Mononuclear cell (primary cell): ENCODE results near the gene SATB2. TPM values are rescaled to one million over a fixed set of nuclear protein-coding genes. Genes with fewer than 3 reads are reported as not detected.

Experiments used
- H3K27me3 ChIP-seq: 2 replicates; pipeline ENCODE4 v1.6.0; 2011; ENCODE audit warnings: low read length, control low read depth; ENCODE audit not compliant: insufficient read depth
- H3K4me1 ChIP-seq: 2 replicates; pipeline ENCODE4 v1.5.1; 2011; ENCODE audit warnings: mild to moderate bottlenecking, low read length, control low read depth; ENCODE audit not compliant: insufficient read depth
- H3K4me3 ChIP-seq: 2 replicates; pipeline ENCODE4 v1.5.1; 2011; ENCODE audit warnings: mild to moderate bottlenecking, low read length, moderate library complexity
- H3K9me3 ChIP-seq: 2 replicates; pipeline ENCODE4 v1.5.1; 2011; ENCODE audit warnings: low read depth, mild to moderate bottlenecking, control low read depth, low read length
- total RNA-seq: library from RNA; depleted of rRNA; stranded (reverse); fragments of >200 nt; gene quantifications from one replicate; pipeline ENCODE4 v1.2.3, GENCODE V29; 2012

Gene SATB2
- total RNA-seq, 1 donor = 0.73 TPM

GRCh38 chr2:199414001-199414400 lies 43.7 kb downstream of the SATB2 start:
- Histone ChIP-seq H3K9me3 (no peaks in the 10 kb centered on the region), H3K27me3 (no peaks in the 10 kb centered on the region), H3K4me1 (no peaks in the 10 kb centered on the region), H3K4me3 (no peak overlapping the region)

DNA sequence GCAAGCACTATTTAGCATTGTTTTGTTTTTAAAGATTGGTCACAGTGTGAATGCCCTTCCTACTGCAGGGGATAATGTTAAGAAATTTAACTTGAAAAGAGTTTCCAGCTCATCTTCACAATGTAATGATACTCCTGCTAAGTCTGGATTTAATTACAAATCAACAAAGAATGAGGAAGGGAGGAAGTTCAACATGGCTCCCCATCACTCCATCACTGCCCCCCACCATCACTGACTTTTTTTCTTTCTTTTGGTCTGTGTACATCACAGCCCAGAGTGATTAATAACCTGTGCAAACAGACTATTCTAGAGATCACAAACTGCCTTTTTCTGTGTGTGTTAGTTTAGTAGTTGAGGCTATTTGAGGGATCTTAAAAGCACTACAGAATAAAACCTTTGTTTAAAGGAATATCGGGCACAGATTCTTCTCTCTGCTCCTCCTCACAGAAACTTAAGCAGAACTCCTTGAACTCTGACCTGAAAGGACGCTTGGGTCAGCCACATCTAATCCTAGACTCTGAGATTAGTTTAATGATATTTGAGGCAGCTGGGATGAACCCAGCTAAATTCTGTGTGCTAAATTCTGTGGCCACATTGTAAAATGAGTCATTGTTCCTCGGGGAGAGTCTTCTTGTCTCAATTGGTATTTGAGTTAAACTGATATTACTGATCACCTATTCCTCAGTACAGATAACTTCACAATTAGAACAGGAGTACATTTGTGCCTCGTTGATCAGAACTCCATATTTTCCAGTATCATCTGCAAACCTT lies 47.8 kb downstream of the SATB2 start:
- Histone ChIP-seq H3K27me3 (peaks cover 3% of the 10 kb centered on the region), H3K4me1 (no peaks in the 10 kb centered on the region), H3K9me3 (no peaks in the 10 kb centered on the region), H3K4me3 (no peak overlapping the region)

DNA sequence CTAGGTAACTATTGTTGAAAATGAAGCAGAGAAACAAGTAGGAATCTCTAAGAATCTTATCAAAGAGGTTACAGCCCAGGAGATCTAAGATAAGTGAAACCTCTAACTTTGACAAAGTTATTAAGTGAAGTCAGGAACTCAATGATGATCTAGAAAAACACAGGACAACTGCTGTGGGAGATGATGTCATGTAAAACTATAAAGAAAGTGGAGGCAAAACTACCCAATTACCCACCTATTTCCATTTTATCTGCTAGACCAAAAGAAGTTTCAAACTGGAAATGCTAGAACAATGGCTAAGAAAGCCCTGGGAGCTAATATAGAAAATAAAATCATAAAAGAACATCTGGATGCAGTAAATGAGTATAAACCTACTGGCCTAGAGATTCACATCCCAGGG lies 50.3 kb downstream of the SATB2 start:
- H3K27me3 ChIP-seq = peaks cover 3% of the 10 kb centered on the region
- no peaks in the 10 kb centered on the region for H3K4me1 ChIP-seq
- no peaks in the 10 kb centered on the region for H3K9me3 ChIP-seq
- no peak overlapping the region for H3K4me3 ChIP-seq

DNA sequence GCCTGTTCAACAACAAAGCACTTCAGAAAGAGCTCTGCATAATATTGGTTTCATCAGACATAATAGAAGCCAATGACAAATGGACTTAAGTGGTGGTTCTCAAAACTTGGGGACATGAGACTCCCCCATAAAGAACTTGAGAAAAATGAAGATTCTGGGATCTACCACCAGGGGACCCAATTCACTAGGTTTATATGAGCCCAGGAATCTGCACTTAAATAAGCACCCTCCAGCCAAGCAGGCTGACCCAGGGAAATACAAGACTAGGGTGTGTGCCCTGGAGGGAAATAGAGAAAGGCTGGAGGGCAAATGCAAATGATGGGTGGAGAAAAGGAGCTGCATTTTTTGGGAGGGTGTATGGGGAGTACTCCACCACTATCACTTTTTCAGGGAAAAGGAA lies 52.5 kb downstream of the SATB2 start:
- H3K4me3 ChIP-seq = no peak overlapping the region
- H3K4me1 ChIP-seq = no peaks in the 10 kb centered on the region
- H3K27me3 ChIP-seq = peaks cover 3% of the 10 kb centered on the region
- no peaks in the 10 kb centered on the region for H3K9me3 ChIP-seq

GRCh38 chr2:199404841-199405240 lies 52.9 kb downstream of the SATB2 start:
- no peaks in the 10 kb centered on the region for H3K9me3 ChIP-seq

DNA sequence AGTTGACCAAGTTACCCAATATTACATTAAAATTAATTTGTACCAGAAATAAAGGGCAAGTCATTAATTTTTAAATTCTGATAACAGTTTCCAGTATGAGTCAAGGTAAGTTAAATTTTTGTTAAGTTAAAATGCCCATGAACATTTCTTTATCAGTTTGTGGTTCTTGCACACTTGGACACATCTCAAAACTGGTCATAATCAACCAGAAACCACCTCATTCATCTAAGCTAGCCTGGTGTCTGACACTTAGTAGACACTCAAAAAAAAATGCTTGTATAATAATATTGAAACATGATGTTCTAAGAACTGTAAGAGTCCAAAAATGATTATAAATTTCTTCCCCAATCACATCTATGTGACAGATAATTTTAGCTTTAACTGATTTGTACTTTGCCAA lies 62.4 kb downstream of the SATB2 start:
- no peaks in the 10 kb centered on the region for H3K9me3 ChIP-seq
- no peaks in the 10 kb centered on the region for H3K4me1 ChIP-seq
- H3K27me3 ChIP-seq = peaks cover 8% of the 10 kb centered on the region
- no peak overlapping the region for H3K4me3 ChIP-seq

More at GRCh38 chr2:199404841-199405240, 52.9 kb downstream of the SATB2 start:
- Histone ChIP-seq H3K4me1 (no peaks in the 10 kb centered on the region), H3K27me3 (peaks cover 3% of the 10 kb centered on the region), H3K4me3 (no peak overlapping the region)

GRCh38 chr2:199392363-199392762 lies 65.4 kb downstream of the SATB2 start:
- no peaks in the 10 kb centered on the region for H3K9me3 ChIP-seq
- H3K4me3 ChIP-seq = no peak overlapping the region
- peaks cover 12% of the 10 kb centered on the region for H3K27me3 ChIP-seq
- no peaks in the 10 kb centered on the region for H3K4me1 ChIP-seq

DNA sequence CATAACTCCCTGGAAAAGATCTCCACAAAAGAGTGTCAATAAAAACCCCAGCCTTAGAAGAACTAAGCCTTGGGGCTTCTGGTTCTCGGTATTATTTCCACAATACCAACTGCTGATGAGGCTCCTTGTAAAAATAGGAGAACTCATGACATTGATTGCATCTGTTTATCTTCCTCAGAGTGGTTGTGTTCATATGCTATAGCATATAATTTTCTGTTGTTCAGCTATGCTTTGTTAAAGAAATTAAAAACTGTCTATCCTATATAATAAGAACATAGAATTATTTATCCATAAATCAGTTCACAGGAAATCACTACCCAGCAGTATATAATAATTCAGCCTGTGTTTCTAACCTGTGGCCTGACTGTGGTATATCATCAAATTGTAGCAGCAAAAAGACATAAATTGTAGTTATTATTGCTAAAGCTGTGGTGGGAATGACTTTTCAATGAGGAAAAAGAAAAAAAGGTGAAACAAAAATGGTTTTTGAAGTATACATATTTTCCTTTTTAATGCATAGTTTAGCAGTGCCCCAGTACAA lies 68.9 kb downstream of the SATB2 start:
- Histone ChIP-seq H3K27me3 (peaks cover 7% of the 10 kb centered on the region), H3K4me1 (no peaks in the 10 kb centered on the region), H3K9me3 (no peaks in the 10 kb centered on the region), H3K4me3 (no peak overlapping the region)

- H3K4me1 ChIP-seq = no peaks in the 10 kb centered on the region
- no peaks in the 10 kb centered on the region for H3K9me3 ChIP-seq
- H3K27me3 ChIP-seq = peaks cover 23% of the 10 kb centered on the region
- no peak overlapping the region for H3K4me3 ChIP-seq
Observed at GRCh38 chr2:199384043-199384442, 73.7 kb downstream of the SATB2 start.

GRCh38 chr2:199383021-199383420 lies 74.7 kb downstream of the SATB2 start:
- Histone ChIP-seq H3K27me3 (peaks cover 20% of the 10 kb centered on the region), H3K4me1 (no peaks in the 10 kb centered on the region), H3K9me3 (no peaks in the 10 kb centered on the region), H3K4me3 (no peak overlapping the region)

- no peak overlapping the region for H3K4me3 ChIP-seq
- no peaks in the 10 kb centered on the region for H3K9me3 ChIP-seq
- H3K4me1 ChIP-seq = no peaks in the 10 kb centered on the region
- peaks cover 20% of the 10 kb centered on the region for H3K27me3 ChIP-seq
Observed at GRCh38 chr2:199382091-199382490, 75.6 kb downstream of the SATB2 start.

DNA sequence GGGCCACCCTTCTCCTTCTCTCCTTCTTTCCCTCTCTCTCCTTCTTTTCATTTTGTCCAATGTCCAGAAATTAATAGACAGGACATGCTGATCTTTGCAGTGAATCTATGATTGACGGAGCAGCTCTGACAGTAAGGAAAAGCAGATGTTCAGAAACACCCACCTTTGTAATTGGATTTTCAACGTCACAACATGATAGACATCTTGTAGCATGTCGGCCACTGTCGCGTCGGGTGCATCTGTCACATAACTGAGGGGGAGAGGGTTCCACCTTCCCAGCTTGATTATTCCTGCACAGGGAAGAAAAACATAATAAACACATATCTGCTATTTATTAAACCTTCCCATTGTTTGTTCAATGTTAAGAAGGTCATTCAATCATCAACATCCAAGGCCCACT lies 76.2 kb downstream of the SATB2 start:
- peaks cover 20% of the 10 kb centered on the region for H3K27me3 ChIP-seq
- H3K4me3 ChIP-seq = no peak overlapping the region
- no peaks in the 10 kb centered on the region for H3K4me1 ChIP-seq
- no peaks in the 10 kb centered on the region for H3K9me3 ChIP-seq

DNA sequence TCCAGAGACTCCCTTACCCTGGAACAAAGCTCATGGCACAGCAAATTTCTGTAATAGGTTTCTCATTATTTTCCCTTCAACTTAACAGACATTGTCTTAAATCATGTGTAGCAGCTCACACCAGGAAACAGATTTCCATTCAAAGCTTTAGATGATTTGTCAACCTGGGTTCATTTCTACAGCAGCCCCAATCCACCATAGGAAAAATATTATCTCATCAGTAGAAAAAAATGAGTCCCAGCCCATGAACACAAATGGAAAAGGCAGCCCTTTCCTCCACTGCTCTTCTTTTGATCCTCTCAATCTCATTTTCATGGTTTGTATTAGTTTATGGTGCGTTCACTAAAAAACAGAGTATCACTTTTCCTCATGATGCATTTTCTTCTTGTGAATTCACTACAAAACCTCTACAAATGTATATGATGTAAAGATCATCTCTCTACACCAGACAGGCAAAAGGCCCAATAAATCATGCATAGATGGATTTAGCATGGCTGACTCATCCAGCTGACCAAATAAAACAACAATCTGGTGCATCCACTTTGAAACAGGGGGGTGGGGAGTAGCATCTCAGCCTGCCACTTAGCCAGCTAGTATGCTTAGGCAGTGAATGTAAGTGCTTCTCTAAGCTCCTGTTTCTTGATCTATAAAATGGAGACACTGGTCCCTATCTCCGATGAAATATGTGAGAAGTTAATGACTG lies 78.6 kb downstream of the SATB2 start:
- Histone ChIP-seq H3K27me3 (peaks cover 17% of the 10 kb centered on the region), H3K9me3 (no peaks in the 10 kb centered on the region)

DNA sequence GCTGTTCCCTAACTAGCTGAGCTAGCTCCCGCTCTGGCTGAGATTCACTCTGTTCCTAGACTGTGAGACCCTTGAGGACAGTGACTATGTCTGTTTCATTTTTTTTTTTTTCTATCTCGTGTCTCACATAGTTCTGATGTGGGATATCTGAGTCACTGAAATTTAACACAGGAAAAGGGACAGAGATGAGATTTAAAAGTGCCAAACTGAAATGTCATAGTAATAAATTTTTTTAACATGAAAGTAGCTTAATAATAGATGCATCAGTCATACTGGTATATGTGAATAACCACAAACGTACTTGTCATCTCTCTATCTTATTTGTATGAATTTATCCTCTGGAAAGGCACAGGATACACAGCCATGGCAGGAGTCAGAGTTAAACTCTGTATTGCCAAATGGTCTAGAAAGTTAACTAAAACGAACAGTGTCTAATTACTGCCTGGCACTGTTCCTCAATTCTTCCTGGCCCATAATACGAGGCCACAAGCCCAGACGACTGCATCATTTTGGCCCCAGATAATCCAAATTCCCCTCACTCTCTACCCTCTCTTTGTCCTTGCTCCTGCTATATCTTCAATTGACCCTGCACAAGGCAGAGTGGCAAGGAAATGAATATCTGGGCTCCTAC lies 87.5 kb downstream of the SATB2 start:
- no peaks in the 10 kb centered on the region for H3K9me3 ChIP-seq
- no peak overlapping the region for H3K4me3 ChIP-seq
- H3K4me1 ChIP-seq = no peaks in the 10 kb centered on the region
- peaks cover 5% of the 10 kb centered on the region for H3K27me3 ChIP-seq

More for the DNA sequence above, 78.6 kb downstream of the SATB2 start:
- Histone ChIP-seq H3K4me1 (no peaks in the 10 kb centered on the region), H3K4me3 (no peak overlapping the region)

- peaks cover 5% of the 10 kb centered on the region for H3K27me3 ChIP-seq
- H3K4me3 ChIP-seq = no peak overlapping the region
- no peaks in the 10 kb centered on the region for H3K4me1 ChIP-seq
- no peaks in the 10 kb centered on the region for H3K9me3 ChIP-seq
Observed at GRCh38 chr2:199366406-199366805, 91.3 kb downstream of the SATB2 start.
